GM19397 (cell line): ENCODE measurements around the gene PCSK1N.
"Not testable (repeated sequence)": the region's sequence is repeated elsewhere in the genome, so short reads cannot be mapped to it uniquely, and the experiment has no call there.

Experiments
- ATAC-seq: cut with Tn5 transposase; IDR thresholded peaks from one replicate; pipeline ENCODE4 v1.9.1; 2021; ENCODE audit warnings: mild to moderate bottlenecking, moderate library complexity; ENCODE audit not compliant: unreplicated experiment

Gene PCSK1N

GRCh38 chrX:48835524-48836329 lies at the start of gene PCSK1N:
Gene PCSK1N (minus strand): TSS chrX:48835610. CDS start chrX:48835532, 78 bp downstream.
- no peak for ATAC-seq

GRCh38 chrX:48883729-48884128 lies 48.3 kb upstream of the PCSK1N start:
- no peak for ATAC-seq

GRCh38 chrX:48876944-48877343 lies 41.5 kb upstream of the PCSK1N start:
- not testable (repeated sequence) for ATAC-seq

DNA sequence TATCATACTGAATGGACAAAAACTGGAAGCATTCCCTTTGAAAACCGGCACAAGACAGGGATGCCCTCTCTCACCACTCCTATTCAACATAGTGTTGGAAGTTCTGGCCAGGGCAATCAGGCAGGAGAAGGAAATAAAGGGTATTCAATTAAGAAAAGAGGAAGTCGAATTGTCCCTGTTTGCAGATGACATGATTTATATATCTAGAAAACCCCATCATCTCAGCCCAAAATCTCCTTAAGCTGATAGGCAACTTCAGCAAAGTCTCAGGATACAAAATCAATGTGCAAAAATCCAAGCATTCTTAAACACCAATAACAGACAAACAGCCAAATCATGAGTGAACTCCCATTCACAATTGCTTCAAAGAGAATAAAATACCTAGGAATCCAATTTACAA lies 36.6 kb upstream of the PCSK1N start:
- ATAC-seq, result not testable (repeated sequence)

- ATAC-seq, result no peak
Observed at GRCh38 chrX:48864210-48864609, 28.8 kb upstream of the PCSK1N start.

DNA sequence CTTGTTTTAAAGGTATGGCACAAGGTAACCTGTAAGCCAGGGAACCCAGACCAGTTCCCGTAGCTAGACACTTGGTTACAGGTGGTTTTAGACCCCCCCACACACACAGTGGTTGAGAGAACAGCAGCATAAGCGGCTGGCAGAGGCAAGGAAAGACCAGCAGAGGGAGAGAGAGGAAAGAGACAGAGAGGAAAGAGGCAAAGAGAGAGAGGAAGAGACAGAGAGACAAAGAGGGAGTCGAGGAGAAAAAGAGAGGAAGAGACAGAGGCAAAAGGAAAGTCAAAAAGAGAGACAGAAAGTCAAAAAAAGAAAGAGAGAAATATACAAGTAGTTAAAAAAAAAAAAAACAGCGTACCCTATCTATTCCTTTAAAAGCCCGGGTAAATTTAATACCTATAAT lies 19.5 kb upstream of the PCSK1N start:
- no peak for ATAC-seq

- not testable (repeated sequence) for ATAC-seq
Observed at GRCh38 chrX:48854121-48854804, 18.9 kb upstream of the PCSK1N start.

GRCh38 chrX:48853494-48853893 lies 18.1 kb upstream of the PCSK1N start:
- not testable (repeated sequence) for ATAC-seq

DNA sequence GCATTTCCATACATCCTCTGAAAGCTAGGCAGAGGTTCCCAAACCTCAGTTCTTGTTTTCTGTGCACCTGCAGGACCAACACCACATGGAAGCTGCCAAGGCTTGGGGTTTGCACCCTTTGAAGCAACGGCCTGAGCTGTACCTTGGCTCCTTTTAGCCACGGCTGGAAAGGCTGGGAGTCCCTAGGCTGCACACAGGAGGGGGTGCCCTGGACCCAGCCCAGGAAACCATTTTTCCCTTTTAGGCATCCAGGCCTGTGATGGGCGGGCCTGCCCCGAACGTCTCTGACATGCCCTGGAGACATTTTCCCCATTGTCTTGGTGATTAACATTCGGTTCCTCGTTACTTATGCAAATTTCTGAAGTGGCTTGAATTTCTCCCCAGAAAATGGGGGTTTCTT lies 17.4 kb upstream of the PCSK1N start:
- no peak for ATAC-seq

DNA sequence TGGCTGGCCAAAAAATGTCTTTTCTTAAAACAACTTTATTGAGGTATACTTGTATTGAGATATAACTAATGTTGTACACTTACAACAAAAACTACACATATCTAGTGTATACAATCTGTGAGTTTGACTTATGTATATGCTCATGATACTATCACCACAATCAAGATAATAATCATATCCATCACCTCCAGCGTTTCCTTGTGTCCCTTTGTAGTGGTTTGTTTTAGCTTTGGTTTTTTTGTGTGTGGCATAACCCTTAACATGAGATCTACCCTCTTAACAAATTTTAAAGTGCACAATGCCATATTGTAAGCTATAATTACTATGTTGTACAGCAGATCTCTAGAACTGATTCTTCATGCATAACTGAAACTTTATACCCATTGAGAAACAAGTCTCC lies 13.4 kb upstream of the PCSK1N start:
- no peak for ATAC-seq

DNA sequence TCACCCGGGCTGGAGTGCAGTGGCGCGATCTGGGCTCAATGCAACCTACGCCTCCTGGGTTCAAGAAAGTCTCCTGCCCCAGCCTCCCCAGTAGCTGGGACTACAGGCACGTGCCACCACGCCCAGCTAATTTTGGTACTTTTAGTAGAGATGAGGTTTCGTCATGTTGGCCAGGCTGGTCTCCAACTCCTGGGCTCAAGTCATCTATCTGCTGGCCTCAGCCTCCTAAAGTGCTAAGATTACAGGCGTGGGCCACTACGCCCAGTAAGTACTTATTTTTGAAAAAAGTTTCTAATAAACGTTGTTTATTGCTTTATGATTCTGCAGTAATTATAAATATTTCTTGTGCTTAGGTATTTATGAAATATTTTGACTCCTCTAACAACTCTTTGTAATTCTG lies 4.3 kb upstream of the PCSK1N start:
- ATAC-seq, result no peak

- ATAC-seq, result no peak
Observed at GRCh38 chrX:48834383-48834709, 1.1 kb downstream of the PCSK1N start.

- no peak for ATAC-seq
Observed at GRCh38 chrX:48833542-48834138, 1.8 kb downstream of the PCSK1N start.

GRCh38 chrX:48831909-48832291 lies 3.5 kb downstream of the PCSK1N start:
- no peak for ATAC-seq

DNA sequence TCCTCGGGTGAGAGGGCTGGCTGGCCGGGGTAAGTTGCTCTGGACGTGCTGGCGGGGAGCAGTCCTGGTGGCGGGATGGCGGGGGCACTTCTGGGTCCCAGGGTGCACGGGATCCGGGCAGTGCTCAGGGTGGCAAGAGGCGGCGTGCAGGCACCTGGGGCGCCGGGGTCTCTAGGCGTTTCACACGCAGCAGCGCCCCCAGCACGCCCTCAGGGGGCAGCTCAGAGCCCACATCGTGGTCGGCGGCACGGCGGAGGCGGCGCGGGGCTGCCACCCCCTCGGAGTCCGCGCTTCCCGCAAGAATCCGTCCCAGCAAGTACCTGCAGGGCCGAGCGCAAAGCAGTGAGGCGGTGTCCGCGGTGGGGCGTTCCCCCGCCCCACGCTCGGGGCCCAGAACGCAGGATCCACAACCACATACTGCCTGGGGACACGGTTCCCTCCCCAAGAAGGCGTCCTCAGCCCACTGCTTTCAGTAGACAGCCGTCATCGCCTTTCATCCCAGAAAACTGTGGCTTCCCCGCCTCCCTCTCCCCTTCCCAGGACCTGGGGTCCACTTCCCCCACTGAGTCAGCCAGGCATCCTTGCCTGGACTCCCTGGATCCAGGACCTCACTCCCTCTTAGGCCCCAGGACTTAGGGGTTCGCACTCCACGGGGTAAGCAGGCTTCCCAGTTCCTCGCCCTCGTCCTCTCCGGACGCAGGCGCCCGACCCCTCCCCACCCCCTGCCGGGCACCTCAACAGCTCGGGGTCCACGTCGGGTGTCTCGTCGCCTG lies 4.1 kb downstream of the PCSK1N start:
- no peak for ATAC-seq

DNA sequence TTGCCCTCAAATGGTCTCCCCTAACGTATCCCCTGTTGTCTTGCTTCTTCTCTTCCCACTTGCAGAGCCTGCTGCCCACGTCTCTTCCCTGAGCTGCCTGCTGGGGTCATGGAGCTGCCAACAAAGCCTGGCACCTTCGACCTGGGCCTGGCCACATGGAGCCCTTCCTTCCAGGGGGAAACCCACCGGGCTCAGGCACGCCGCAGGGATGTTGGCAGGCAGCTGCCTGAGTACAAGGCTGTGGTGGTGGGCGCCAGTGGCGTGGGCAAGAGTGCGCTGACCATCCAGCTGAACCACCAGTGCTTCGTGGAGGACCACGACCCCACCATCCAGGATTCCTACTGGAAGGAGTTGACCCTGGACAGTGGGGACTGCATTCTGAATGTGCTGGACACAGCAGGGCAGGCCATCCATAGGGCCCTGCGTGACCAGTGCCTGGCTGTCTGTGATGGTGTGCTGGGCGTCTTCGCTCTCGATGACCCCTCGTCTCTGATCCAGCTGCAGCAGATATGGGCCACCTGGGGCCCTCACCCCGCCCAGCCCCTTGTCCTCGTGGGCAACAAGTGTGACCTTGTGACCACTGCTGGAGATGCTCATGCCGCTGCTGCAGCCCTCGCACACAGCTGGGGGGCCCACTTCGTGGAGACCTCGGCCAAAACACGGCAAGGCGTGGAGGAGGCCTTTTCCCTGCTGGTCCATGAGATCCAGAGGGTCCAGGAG lies 6.2 kb downstream of the PCSK1N start:
- no peak for ATAC-seq

DNA sequence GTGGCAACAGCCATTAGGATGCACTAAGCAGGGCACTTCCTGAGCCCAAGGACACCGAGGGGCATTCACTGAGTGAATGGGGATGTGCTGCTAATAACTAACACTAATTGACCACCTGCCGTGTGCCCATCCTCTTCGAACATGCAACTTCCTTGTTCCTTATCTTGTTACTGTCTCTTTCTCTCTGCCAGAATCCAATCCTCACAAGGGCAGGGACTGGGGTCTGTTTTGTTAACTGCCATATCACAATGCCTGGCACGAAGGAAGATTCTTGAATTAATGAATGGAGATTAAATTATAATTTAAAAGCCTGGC lies 7.8 kb downstream of the PCSK1N start:
- no peak for ATAC-seq

DNA sequence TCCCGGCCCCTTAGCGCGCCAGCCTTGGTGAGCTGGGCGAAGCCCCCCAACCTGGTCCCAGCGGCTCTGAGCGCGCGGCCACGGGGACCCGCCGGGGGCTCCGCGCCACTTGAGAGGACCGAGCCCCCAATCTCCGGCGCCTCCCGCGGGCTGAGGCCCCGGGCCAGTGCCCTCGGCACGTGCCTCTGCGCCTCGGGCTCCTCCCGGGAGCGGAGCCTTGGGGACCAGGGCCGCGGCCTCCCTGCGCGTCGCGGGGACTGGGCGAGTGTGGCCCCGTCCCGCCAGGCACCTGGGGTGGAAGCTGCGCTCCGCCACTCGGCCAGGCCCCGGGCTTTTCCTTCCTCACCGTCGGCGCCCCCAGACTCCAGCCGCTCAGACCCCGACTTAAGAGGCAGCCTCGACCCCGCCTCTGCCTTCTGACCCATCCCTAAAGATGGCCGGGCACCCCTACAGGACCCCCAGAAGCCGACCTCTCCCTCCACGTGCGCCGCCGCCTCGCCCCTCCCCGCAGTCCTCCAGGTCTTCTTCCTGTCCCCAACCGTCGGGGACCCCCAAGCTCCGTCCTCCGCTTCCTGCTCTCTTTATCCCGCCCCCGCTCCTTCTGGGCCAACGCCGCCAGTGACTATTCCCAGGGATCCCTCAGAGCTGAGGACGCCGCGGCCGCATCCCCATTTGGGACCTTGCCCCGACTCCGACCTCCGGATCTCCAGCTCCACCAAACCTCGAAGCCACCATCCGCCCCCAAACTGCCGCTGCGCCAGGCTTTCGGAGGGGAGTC lies 8.3 kb downstream of the PCSK1N start:
- no peak for ATAC-seq

DNA sequence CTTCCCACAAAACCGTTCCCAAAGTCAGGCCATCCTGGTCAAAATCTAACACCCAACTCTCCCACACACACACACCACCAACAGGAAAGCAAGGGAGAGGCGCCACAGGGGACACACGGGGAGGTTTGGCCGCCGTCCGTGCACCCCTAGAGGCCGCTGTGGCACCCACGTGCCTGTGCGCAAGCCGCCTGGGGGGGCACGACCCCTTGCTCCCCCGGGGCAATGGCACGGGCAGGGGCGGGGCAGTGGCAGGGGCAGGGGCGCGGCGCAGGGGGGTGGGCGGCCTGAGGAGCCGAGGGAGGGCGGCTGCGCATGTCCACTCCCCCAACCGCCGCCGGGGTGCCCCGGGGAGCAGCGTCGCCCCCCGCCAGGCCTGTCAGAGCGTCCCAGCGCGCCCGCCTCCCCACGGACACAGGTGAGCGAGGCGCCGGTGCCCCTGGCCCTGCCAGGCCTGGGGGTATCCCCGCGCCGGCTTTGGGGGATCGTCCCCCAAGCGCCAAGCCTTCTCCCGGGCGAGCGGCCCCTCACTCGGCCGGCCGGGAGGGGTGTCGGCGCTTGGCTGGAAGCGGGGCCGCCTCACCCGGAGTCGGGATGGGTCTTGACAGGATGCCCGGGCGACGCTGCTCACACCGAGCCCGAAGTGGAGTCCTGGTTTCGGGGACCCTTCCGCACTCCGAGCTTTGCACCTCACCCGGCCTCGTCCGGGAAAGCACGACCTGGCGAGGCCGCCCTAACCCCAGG lies 9.1 kb downstream of the PCSK1N start, which contains the start of gene ERAS:
ERAS (plus strand) TSS at position 379 of the 741 bp plus-strand sequence. CDS start 2,611 bp downstream, outside the sequence.
- no peak for ATAC-seq
